ENCODE results near the gene A4GALT. TPM values are rescaled to one million over a fixed set of nuclear protein-coding genes. Genes with fewer than 3 reads are reported as not detected.

A4GALT gene
- 18.2 and 22.2 TPM in 2 replicates for total RNA-seq (ENCODE audit: low replicate concordance)

GRCh38 chr22:42720263-42721044, at the start of gene A4GALT:
A4GALT (minus strand) TSS chr22:42720870; CDS start chr22:42693951, 26,919 bp downstream.
- TF ChIP-seq CTCF (IDR thresholded peaks at IDR 0.05; ENCODE audit: insufficient read depth, low read length): no peak
- H3K4me3 ChIP-seq (ENCODE audit: low read depth, low read length): peak within 1 kb of the TSS; percentile 75
- DNase-seq (ENCODE audit: low read depth): no peak

- DNase-seq (ENCODE audit: low read depth): no peak
- no peak for TF ChIP-seq CTCF (IDR thresholded peaks at IDR 0.05; ENCODE audit: insufficient read depth, low read length)
- H3K4me3 ChIP-seq (ENCODE audit: low read depth, low read length): no peak overlapping the region
Measured at GRCh38 chr22:42770448-42770726, 49.7 kb upstream of the A4GALT start.

GRCh38 chr22:42769574-42770447, 49.1 kb upstream of the A4GALT start:
- H3K4me3 ChIP-seq (ENCODE audit: low read depth, low read length): no peak overlapping the region
- no peak for TF ChIP-seq CTCF (IDR thresholded peaks at IDR 0.05; ENCODE audit: insufficient read depth, low read length)
- peak; percentile 91 for DNase-seq (ENCODE audit: low read depth)

GRCh38 chr22:42769238-42769573, 48.5 kb upstream of the A4GALT start:
- TF ChIP-seq CTCF (IDR thresholded peaks at IDR 0.05; ENCODE audit: insufficient read depth, low read length): no peak
- no peak overlapping the region for H3K4me3 ChIP-seq (ENCODE audit: low read depth, low read length)
- DNase-seq (ENCODE audit: low read depth): no peak

GRCh38 chr22:42768385-42769035, 47.8 kb upstream of the A4GALT start:
- no peak for DNase-seq (ENCODE audit: low read depth)
- no peak overlapping the region for H3K4me3 ChIP-seq (ENCODE audit: low read depth, low read length)
- TF ChIP-seq CTCF (IDR thresholded peaks at IDR 0.05; ENCODE audit: insufficient read depth, low read length): no peak

GRCh38 chr22:42766860-42767259, 46.2 kb upstream of the A4GALT start:
- H3K4me3 ChIP-seq (ENCODE audit: low read depth, low read length): no peak overlapping the region
- no peak for TF ChIP-seq CTCF (IDR thresholded peaks at IDR 0.05; ENCODE audit: insufficient read depth, low read length)
- DNase-seq (ENCODE audit: low read depth): no peak

All from fibroblast of the aortic adventitia (primary cell).